Breast epithelium (tissue), 3 donors: Measurements from ENCODE around the gene CFD.

Experiments used
- CTCF ChIP-seq, 3 donors: fragments of 450-650 bp; IDR thresholded peaks; one replicate each; pipeline ENCODE4 v1.5.1; 2016 to 2017; ENCODE audit warnings: antibody characterized with exemption in 3 of 3, mild to moderate bottlenecking in 3 of 3, moderate library complexity in 3 of 3
- POLR2A ChIP-seq: fragments of 450-650 bp; IDR thresholded peaks from one replicate; pipeline ENCODE4 v1.6.1; 2016; ENCODE audit warnings: antibody characterized with exemption, mild to moderate bottlenecking, moderate library complexity
- POLR2AphosphoS5 ChIP-seq, 3 donors: sonication (generic); formaldehyde crosslinking; IDR thresholded peaks; one replicate each; pipeline ENCODE4 v1.6.1; 2017; ENCODE audit warnings: antibody characterized with exemption in 3 of 3

GRCh38 chr19:902093-902370 is 42.6 kb downstream of the CFD start:
- TF ChIP-seq CTCF (IDR thresholded peaks at IDR 0.05) = no peak
- TF ChIP-seq POLR2A = no peak
- TF ChIP-seq POLR2AphosphoS5 (IDR thresholded peaks at IDR 0.05) = no peak
